ENCODE data around the gene ACOT8.

- no peak for TF ChIP-seq CTCF (IDR thresholded peaks at IDR 0.05; ENCODE audit: low read depth, low read length, poor library complexity, severe bottlenecking)
- TF ChIP-seq EZH2phosphoT487 (IDR thresholded peaks at IDR 0.05; ENCODE audit: borderline replicate concordance, low read length), result no peak
Measured at GRCh38 chr20:45853484-45853883, 3.7 kb downstream of the ACOT8 start.

Measured in DOHH2 (cell line).